Activated effector memory CD4-positive, alpha-beta T cell treated with Interleukin-2 at 50 U/mL for 16 hours (primary cell): ENCODE measurements around the gene ENO4.

Experiments
- DNase-seq: peaks from one replicate; pipeline ENCODE4 v3.0.0-alpha.2; 2020

The ENO4 gene

DNA sequence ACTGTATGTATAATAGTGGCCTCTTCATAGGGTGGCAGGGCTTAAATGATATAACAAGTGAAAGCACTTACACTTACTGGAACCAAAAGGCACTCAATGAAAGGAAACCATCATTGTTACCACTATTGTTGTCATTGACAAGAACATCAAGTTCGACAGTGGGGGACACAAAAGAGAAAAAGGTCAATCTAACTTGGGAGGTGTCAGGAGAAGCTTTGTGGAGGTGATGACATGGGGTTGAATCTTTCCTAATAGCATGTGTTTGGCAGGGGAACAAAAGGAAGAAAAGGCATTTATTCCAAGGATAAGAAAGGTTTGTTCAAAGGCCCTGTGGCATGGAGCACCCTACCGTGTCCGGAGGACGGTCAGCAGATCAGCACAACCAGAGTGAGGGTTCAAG is 18.2 kb upstream of the ENO4 start:
- DNase-seq, result no peak

- no peak for DNase-seq
Observed at GRCh38 chr10:116831790-116832189, 17.5 kb upstream of the ENO4 start.

DNA sequence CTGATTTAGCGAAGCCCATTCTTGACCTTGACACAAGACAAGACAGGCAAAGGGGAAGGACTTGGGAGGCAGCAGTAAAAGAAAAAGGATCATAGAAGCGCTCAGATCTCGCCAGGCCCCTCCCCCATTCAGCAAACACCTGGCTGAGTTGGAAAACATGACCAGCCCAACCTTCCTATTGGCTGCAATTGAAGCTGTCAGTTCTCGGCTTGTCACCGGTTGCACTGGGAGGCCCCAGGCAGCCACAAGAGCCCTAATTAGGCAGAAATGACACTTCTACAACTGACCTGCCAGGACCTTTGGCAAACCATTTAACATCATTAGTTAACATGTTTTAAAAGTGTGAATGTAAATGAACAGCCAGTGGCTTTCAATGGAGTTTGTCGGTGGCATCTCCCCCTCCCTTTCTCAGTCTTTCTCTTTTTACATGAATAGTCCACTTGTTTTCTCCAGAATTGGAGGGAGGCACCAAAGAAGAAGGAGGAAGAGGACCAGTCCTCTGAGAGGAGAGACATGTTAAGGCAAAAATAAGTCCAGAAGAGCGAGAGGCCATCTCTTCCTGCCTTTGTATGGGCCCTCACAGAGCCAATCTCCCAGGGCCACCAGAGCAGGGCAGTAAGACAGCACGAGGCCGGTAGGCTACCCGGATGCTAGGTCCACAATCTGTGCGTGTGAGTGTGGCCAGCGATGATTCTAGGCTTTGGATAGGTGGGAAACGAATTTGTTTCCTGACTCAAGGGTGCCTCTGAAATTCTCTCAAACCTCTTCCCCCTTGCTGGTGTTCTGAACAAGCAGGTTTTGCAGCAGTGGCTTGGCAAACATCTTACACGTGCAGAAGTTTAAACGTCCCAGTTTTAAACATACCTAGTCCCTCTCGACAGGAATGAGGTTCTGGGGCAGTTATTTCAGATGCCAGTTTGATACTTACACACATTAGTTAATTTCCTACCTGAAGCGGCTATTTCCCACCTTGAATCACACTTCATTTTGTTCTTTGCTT is 15.0 kb upstream of the ENO4 start:
- DNase-seq, result no peak

DNA sequence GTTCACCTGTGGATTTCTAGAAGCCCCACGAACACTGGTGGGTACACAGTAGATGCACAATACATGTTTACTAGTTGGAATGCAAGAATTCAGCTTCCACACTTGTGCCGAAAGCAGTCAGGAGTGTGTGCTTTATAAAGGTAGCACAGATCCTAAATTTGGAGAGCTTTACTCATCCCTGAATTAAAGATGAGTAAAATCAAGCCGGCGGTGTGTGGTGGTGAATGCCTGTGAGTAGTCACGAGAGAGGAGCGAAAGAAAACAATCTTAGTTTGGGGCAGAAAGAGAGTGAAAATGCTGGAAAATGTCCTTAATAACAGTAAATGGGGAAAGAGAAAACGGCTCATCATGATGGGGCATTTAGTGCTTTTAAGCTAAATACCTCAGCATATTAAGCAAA is 13.6 kb upstream of the ENO4 start:
- DNase-seq, result no peak

GRCh38 chr10:116836083-116836482 is 13.2 kb upstream of the ENO4 start:
- no peak for DNase-seq

DNA sequence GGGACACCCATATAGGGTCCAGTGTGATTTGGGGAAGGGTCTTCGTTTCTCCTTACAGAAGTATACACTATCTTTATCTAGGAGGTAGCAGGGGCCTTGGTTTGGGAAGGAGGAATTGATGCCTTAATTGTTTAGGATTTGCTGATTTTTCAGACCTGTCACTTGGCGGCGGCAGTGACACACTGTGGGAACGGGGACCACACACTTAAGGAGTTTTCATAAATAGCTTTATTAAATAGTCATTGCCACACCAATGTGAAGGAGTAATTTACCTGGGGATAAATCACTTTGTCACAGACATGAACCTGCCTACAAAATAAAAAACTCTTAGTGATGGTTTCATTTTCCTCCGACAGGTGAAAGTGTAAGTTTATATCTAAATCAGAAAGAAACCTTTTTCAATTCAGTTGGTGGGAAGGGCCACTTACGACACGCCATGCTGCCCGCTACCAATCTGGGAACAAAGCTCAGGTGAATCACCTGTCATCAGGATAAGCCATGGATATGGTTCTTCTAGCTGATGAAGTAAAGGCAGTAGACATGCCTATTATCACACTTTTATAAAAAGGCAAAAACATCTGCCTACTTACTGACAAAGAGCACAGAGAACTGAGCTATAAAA is 12.3 kb upstream of the ENO4 start:
- no peak for DNase-seq

DNA sequence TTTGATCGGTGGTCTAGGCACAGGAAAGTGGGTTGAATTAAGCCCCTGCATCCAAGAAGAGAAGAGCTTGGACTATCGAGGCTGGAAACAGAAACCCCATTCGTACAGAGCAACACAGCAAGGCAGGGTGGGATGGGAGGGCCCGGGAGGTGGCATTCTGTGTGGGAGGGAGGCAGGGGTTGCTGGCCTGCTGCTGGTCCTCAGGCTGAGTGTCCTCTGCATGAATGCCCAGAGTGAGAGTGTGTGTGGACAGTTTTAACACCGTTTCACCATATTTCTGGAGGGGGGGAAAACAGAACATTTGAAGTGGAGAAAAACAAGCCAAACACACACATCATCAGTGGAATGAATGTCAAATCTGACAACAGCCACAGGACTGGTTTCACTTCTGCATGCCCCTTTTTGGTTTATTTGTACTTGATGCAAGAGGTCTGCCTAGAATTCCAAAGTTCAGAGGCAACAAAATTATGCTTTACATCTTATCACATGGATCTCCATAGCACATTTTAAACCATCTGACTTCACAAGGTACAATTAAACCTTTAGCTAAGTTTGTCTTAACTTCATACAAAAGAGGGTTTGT is 11.1 kb upstream of the ENO4 start:
- DNase-seq, result no peak

DNA sequence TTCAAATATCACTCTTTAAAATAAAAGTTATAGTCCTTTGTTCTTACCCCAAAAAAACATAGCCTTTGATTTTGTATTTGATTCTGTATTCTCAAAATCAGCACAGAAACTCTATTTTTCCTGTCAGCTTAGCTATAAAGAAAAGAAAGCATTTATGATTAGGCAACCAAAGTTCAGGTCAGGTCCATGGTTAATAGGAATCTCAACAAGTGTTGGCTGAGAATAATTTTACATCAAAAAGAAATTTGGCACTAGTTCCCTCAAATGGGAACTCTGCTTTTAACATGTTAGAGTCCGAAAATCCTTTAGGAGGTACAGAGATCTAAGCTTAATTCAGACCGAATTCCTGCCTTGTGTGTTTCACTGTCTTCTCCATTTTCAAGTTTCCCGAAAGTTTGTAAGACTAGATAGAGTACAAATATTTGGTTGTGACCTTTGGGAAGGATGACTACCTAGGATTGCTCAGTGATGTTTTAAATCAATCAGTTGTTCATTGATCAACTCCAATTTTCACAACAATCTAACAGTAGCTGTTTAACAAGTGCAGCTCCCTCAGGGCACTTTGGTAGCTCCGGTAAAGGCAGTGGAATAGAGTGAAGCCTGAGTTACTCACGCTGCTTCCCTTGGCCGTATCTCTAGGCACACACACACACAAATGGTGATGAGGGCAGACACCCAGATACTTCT is 8.8 kb upstream of the ENO4 start:
- DNase-seq, result no peak

DNA sequence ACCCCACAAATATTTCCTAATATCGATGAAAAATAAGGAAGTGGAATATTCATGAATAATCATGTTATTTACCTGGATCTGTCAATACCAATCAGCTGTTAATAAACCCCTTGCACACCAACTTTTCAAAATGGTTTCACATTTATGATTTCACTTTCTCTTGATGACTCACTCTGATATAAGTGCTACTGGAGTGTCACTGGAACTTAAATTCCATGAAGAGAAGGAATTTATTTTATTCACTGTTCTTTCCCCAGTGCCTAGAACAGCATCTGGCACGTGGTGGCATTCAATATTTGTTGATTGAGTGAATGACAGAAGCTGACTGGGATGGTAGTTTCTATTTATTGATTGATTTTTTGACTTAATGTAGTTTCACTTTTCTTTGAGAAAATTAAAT is 3.5 kb upstream of the ENO4 start:
- no peak for DNase-seq

GRCh38 chr10:116848032-116848943 is 1.0 kb upstream of the ENO4 start:
- no peak for DNase-seq

DNA sequence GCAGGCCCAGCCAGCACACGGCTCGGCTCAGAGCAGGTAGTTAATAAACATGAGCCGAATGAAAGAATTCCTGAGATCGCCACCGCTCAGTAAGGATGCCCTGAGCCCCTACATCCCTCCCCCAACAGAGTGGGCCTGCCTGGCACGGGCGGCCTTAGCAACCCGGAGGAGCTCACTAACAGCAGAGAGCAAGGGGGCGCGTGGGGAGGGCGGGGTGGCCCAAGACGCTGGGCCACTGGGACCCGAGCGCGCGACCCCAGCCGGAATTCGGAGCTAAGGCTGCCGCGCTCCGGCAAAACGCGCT is 403 bp upstream of the ENO4 start:
- DNase-seq, result no peak

DNA sequence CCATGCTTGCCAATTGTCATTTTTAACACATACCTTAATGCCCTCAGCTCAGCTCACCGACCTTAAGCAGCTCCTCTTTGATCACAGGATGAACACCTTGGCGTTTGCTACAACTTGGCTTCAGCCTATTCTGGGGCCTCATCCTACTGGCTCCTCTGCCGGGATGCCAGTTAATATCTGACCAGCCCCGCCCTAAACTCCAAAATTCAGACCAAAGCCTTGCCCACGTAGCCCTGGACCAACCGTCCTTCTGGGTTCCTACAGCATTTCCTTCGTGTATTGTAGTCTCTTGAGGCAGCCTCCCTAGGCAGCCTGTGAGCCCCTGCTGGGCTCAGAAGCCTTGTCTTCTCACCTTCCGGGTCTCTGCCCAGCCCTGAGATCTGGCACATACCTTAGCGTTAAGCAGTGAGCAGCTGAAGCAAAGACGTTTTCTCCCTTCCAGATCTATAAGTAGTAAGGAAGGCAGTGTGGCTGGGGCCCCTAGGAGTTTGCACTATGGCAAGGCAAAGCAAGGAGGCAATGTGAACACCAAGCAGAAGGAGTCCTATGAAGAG is 836 bp downstream of the ENO4 start:
- no peak for DNase-seq

- DNase-seq, result no peak
Observed at GRCh38 chr10:116852246-116852645, 2.9 kb downstream of the ENO4 start.

- no peak for DNase-seq
Observed at GRCh38 chr10:116853287-116853686, 4.0 kb downstream of the ENO4 start.

DNA sequence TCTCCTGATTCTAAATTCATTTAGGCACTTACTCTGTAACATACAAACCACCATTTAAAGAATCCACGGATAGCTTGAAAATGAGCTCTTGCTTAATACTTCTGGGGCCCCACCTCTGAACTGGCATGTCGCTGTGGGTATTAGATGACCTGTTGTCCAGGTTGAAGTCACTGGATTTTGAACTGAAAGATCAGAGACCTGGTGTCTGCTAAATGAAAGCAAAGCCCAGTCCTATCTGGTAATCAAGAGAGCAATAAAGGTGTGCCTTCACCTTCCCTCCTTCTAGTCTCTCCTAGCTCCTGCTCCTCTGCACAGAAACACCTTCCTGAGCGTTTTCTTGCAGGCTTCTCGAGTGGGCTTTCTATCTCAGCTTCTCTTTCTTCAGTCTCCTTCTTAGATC is 4.4 kb downstream of the ENO4 start:
- DNase-seq, result no peak

- no peak for DNase-seq
Observed at GRCh38 chr10:116857156-116857555, 7.9 kb downstream of the ENO4 start.

GRCh38 chr10:116861796-116862195 is 12.5 kb downstream of the ENO4 start:
- no peak for DNase-seq

DNA sequence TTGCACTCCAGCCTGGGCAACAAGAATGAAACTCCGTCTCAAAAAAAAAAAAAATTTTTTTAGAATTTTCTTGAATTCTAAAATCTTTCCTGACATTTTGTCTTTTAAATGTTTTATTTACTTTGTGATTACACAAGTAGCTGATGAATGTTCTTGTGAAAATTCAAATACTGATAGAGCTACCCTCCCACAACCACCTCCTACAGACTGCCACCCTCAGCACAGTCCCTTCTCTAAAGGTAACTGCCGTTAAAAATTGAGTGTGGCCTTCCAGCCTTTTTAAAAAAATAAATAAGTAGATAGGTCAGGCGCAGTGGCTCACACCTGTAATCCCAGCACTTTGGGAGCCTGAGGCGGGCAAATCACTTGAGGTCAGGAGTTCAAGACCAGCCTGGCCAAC is 15.1 kb downstream of the ENO4 start:
- no peak for DNase-seq

- no peak for DNase-seq
Observed at GRCh38 chr10:116866066-116866465, 16.8 kb downstream of the ENO4 start.

GRCh38 chr10:116866987-116867595 is 17.8 kb downstream of the ENO4 start:
- DNase-seq, result no peak

GRCh38 chr10:116868198-116868676 is 18.9 kb downstream of the ENO4 start:
- DNase-seq, result no peak

DNA sequence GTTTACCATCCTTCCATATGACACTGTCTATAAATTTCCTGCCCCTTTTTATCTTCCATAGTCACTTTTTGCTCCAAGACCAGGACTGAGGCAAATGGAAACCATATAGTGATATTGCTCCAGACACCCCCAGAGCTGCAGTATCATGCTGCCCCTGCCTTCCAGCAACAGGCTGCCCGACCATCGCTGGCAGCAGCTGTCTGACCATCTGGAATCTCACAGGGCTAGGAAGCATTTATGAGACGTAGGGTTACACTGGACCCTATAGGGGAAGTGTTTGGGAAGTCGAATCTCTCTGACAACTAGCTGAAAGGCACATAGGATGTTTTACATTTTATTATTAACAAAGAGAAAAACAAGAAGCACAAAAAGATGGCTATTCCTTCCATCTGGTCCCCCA is 19.4 kb downstream of the ENO4 start:
- DNase-seq, result no peak
